ENCODE data around the gene ERVV-1.

ERVV-1 gene

GRCh38 chr19:53034054-53034453, 20.3 kb downstream of the ERVV-1 start:
- DNase-seq, result no peak

DNA sequence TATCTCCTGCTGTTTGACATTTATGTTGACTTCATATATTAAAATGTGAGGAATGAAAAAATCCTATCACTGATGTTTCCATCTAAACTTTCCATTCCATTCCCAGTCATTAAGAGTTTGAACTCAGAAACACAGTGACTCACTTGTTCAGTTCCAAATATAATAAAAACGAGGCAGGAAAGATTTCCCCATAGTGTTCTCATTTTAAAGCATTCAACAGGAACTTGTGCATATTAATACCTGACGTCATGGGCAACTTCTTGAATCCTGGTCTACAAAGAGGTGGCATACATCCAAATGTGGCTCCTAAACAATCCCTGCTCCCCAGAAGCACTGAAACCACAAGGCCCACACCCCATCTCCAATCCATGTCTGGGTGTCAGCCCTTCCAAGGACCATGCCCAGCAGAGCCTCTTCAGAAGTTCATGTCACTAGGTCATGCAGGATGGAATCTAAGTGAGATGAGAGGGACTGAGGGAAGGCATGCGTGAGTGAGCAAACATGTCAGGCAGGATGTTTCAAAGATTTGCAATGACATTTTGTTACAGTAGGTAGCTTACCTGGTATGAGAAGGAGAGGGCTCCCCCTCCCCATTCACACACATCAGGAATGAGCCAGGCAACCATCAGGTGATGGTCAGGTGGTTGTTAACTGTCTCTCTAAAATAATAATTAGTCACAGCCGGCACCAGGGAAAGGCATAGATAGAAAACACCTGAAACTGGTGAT, 21.4 kb downstream of the ERVV-1 start:
- DNase-seq, result no peak

GRCh38 chr19:53037101-53038097, 23.7 kb downstream of the ERVV-1 start:
- DNase-seq, result no peak

DNA sequence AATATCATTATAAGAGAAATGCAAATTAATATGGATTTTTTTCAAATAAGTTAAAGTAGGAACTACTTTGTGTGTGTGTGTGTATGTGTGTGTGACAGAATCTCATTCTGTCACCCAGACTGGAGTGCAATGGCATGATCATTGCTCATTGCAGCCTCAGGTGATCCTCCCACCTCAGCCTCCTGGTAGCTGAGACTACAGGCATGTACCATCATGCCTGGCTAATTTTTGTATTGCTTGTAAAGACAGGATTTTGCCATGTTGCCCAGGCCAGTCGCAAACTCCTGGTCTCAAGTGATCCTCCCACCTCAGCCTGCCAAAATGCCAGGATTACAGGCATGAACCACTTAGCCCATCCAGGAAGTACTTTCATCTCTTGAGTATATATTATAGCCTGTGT, 27.6 kb downstream of the ERVV-1 start:
- DNase-seq, result no peak

DNA sequence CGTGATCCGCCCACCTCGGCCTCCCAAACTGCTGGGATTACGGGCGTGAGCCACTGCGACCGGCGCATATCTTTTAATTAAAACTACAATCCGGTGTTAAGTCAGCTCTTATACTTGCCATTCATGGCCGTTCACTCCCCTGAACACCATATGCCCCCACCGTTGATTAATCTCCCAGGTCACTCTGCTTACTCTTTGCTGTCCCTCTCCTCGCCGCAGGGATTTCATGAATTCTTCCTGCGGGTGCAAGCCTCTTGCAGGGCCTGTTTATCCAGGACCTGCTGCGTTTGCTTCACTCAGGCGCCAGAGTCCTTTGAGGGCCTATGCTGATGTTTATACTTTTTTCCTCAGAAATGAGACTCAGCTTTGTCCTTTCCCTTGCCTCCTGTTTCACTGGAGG, 31.8 kb downstream of the ERVV-1 start:
- no peak for DNase-seq

DNA sequence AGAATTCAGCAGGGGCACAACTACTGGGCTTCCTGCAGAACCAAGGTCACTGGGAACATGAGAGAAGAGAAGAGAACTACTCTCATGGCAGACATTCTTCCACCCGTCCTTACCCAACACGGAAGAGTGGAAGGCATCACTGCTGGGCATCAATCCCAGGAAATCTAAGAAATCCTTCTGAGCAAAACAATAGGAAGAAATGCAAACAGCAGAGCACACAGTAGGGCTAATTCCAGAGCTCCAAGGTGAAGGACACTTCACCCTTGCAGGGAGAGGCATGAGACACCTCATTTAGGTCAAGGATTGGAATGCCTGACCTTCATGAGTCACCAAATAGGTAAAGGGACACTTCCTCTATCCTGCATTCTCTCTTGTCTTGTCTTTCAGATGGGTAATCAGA, 33.7 kb downstream of the ERVV-1 start:
- DNase-seq, result no peak

GRCh38 chr19:53055117-53055516, 41.4 kb downstream of the ERVV-1 start:
- no peak for DNase-seq

DNA sequence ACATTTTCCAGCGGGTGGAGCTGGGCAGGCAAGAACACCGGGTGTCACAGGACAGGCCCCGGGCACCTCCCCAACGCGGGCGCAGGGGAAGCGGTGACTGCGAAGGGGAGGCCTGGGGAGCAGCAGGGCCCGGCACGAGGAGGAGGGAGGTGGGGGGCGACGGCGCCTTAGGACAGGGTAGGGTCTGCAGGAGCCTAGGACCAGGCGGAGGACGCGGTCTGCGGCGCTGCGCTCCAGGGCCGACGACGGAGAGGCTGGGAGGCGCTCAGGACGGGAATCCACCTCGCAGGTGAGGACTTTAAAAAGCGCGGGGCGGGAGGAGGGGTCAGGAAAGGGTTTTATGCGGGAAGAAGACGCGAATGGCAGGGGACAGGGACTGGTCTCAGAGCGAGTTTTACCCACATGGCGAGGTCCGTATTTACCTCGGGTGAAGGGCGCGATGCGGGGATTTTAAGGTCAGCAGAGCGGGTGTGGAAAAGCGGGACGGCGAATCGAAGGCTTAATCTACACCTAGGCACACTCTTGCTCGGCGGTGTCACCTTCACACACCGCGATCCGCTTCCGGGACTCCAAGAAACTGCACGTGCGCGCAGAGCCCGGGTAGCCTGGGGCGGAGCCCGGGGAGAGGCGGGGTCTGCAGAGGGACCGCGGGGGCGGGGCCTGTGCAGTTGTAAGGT, 44.3 kb downstream of the ERVV-1 start:
- no peak for DNase-seq
